HK-2 (cell line): ENCODE results near the gene MED15.

Source experiments
- DNase-seq: peaks from one replicate; pipeline ENCODE4 v3.0.0-alpha.2; 2018; ENCODE audit not compliant: unreplicated experiment

MED15 gene

DNA sequence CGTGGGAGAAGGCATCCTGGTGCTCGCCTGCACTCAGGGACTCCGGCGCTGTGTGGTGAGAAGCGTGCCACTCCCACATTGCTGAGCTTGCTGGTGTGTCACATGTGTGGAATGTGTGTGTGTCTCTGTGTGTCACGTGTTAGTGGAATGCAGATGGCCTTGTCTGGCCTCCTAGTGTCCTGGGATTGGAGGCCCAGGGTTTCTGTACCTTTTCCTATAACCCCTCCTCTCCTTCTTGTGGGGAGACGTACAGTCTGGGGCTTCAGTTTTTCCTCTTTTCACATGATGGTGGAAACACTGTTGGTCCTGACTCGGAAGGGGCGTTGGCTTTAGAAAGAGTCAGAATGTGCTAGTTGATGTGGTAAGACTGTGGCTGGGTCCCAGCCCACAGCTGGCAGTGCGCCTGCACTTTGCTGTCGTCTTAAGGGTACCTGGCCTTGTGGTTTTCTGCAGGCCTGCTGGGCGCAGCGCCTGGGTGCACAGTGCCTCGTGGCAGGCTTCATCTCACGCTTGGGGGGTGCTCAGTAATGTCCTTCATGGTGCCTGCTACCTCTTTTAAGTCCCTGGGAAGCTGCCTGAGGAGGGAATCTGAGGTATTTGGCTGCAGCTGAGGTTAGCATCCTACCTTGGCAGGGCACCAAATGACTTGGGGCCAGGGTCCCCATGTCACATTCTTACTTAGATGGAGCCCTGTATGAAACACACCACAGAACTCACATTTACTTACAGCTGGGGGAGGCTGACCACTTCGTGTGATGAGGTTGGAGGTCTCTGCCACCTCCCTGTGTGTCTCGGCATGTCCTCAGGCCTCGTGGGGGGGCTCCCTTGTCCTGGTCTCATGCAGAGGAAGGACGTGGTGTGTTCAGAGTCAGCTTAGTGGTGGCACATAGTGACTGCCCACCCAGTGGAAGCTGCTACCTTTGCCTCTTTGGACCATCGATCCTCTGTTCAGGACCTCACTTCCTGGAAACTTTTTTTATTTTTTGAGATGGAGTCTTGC lies 61.9 kb downstream of the MED15 start:
- DNase-seq, result peak; percentile 86

DNA sequence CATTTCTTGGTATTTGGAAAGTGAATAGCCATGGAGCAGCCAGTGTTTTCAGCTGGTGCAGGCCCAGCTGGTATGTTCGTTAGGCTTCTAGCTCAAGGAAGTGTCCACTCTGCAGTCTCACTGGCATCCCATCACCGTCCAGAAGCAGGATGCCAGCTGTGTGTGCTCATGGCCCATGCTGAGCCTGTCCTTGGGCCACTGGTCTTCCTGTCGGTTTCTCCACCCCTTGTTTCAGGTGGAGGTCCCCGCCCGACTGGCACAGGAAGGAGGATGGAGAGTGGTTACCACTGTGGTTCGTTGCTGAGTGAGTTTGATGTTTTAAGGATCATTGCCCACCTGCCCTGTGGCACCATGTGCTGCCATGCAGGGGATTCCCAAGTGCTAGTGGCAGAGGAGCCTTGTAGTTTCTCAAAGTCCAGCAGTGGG lies 63.7 kb downstream of the MED15 start:
- no peak for DNase-seq

GRCh38 chr22:20571531-20572007 lies 64.2 kb downstream of the MED15 start:
- DNase-seq, result no peak

GRCh38 chr22:20572132-20572802 lies 64.9 kb downstream of the MED15 start:
- no peak for DNase-seq

GRCh38 chr22:20573176-20573832 lies 65.9 kb downstream of the MED15 start:
- no peak for DNase-seq

- DNase-seq, result no peak
Measured at GRCh38 chr22:20573833-20574615, 66.6 kb downstream of the MED15 start.

GRCh38 chr22:20574920-20575353 lies 67.5 kb downstream of the MED15 start:
- DNase-seq, result no peak

- DNase-seq, result no peak
Measured at GRCh38 chr22:20575724-20576444, 68.5 kb downstream of the MED15 start.

DNA sequence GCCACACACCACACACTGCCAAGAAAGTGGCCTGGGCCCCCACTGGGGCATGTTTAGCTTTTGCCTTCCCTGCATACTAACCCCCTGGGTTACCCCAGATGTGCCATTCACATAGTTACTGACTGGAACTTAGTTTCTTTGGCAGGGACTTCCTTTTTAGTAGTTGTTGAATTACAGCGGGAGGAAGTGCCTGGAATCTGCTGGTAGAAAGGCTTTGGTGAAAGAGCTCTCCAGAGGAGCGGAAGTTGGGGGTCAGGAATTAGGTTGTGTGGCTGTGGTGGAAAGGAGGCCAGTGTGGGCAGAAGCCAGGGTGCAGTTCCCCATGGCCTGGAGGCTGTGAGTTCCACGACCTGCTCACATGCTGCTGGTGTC lies 69.0 kb downstream of the MED15 start:
- no peak for DNase-seq

DNA sequence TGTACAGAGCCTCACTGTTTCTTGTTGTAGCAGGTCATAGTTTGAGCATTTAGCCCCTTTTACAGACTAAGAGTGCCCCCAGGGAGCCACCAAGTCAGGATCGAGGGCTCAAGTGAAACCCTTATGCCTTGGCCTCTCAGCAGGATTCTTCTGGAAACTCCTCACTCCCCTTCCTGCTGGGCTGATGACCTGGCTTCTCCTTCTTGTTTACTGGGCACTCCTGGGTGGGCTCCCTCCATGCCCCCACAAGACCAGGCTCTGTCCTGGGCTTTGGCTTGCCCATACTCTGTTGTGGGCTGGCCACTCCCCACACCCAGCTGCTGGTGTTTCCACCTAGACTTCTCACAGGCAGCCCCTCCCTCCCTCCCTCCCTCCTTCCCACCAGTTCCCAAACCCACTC lies 69.6 kb downstream of the MED15 start:
- no peak for DNase-seq

DNA sequence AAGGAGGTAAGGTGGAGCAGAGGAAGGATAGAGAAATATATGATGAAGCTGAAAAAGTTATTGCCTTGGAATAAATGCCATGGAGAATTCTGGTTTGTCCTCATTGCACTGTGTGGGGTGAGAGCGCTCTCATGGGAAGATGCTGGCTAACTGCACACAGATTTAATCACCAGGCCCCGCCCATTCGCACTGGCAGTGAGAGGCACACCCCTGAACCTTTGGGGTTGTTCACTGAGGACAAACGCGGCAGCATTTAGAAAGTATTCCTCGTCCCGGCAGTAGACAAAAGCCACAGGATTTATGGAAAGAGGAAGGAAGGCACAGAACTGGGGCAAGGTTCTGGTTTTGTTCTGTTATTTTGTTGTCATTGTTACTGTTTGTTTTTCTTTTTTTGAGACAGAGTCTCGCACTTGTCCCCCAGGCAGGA lies 70.2 kb downstream of the MED15 start:
- DNase-seq, result no peak

DNA sequence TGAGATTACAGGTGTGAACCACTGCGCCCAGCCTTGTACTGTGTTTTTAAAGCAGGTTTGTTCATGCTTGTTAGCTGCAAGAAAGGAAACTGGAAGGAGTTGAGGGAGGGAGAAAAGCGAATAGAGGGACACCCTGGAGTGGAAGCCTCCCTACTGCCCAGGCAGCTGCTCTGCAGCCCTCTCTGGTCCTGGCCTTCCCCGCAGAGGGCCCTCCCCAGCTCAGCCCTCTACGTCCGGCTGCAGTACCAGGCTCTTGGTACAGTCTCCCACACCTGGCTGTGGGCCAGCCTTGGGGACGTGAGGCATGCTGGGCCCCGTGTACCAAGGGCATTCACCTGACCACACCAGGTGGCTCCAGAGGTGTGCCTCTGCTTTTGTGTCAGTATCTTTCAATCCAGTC lies 70.8 kb downstream of the MED15 start:
- DNase-seq, result no peak

- no peak for DNase-seq
Measured at GRCh38 chr22:20578707-20579106, 71.3 kb downstream of the MED15 start.

- DNase-seq, result no peak
Measured at GRCh38 chr22:20579273-20580120, 72.1 kb downstream of the MED15 start.

- DNase-seq, result no peak
Measured at GRCh38 chr22:20580179-20580578, 72.8 kb downstream of the MED15 start.

DNA sequence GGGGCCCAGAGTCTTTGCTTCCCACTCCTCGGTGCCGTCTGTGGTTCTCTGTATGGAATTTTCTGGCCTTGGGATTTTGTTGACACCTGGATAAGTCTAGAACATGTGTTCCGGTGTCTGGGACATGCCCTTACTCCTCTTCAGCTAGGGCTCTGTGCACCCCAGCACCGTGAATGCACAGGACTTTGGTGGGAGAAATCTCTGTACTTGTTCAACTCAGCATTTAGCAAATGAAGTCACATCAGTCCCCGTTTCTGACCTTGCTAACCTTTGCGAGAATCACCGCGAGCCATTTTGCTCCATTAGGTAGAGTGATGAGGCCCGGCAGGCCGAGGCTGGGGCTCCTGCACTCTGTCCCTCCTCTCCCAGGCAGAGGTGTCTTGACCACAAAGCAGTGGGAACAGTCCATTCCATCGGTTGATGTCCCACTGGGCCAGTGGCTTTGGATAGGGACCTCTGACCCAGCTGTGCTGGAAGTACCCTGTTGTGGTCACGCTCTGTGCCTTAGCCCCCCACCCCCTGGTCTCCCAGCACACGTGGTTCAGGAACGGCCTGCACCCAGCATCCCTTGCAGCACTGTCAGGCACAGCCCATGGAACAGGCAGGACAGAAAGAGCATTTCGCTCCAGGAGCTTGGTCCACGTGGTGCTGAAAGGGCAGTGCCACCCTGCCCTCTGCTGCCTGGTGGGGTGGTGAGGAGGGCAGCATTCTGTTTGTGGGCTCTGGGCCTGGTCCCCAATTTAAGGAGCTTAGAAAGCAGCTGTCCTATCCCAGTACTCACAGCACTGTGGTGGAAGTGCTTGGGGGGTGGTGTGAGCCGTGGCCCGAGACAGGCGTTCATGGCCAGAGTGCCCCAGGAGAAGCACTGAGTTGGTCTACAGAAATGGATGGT lies 73.4 kb downstream of the MED15 start:
- no peak for DNase-seq

GRCh38 chr22:20581503-20582170 lies 74.2 kb downstream of the MED15 start:
- DNase-seq, result no peak

DNA sequence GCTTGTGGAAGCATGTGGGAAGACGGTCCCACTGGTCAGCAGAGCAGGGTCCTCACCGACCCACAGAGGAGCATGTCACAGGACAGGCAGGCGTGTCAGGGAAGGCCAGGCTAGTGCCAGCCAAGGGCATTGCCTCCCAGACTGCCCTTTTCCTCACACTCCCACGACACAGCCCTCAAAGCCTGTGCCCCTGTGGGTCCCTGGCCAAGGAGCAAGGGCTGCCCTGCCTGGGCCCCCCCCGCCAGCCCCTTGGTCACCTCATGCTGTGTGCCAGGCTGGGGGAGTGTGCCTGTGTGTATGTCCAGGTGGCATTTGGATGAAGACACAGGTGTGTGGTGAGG lies 74.7 kb downstream of the MED15 start:
- DNase-seq, result no peak
